Measurements from ENCODE around the gene GOT1.

DNA sequence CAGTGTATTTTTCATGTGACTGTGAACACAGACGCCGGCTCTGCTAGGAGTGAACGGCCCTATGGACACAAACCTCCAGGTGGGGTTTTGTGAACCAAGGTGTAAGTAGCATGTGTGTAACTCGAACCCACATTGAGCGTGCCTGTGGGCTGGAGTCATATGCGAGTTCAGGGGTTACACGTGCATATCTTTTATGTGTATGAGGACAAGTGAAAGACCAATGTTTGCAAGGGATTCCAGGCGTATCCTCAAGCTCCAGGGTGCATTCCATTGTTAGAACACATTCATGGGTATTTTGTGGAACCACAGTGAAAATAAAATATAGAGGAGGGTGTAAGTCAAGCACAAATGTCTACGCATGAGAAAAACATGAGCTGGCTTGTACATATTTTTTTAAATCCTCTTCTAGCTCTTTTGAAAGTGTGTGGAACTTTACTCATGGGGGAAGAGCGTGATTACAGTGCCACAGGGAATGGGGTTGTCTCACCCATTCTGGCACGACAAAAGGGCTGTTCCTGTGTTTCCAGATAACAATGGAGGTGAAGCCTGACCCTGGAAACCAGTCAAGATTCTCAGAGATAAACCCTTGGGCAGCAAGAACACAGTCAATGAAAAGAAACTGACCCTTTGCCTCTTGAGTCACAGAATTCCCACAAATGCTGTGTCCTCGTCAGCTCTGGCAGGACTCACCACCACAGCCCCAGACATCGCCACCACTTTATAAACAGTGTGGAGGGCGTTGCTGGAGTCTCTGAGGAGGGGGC lies 37.0 kb upstream of the GOT1 start:
- TF ChIP-seq, protein P1, sequence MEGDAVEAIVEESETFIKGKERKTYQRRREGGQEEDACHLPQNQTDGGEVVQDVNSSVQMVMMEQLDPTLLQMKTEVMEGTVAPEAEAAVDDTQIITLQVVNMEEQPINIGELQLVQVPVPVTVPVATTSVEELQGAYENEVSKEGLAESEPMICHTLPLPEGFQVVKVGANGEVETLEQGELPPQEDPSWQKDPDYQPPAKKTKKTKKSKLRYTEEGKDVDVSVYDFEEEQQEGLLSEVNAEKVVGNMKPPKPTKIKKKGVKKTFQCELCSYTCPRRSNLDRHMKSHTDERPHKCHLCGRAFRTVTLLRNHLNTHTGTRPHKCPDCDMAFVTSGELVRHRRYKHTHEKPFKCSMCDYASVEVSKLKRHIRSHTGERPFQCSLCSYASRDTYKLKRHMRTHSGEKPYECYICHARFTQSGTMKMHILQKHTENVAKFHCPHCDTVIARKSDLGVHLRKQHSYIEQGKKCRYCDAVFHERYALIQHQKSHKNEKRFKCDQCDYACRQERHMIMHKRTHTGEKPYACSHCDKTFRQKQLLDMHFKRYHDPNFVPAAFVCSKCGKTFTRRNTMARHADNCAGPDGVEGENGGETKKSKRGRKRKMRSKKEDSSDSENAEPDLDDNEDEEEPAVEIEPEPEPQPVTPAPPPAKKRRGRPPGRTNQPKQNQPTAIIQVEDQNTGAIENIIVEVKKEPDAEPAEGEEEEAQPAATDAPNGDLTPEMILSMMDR (IDR thresholded peaks at IDR 0.05; ENCODE audit: low read depth, low read length) = no peak
- TF ChIP-seq, protein P2, sequence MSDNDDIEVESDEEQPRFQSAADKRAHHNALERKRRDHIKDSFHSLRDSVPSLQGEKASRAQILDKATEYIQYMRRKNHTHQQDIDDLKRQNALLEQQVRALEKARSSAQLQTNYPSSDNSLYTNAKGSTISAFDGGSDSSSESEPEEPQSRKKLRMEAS (IDR thresholded peaks at IDR 0.05; ENCODE audit: low read depth, low read length) = no peak
- no peak for TF ChIP-seq POLR2A (IDR thresholded peaks at IDR 0.05; ENCODE audit: extremely low read depth, insufficient read length)
